K562 (cell line): ENCODE data around the gene SDF4. TPM values are rescaled to one million over a fixed set of nuclear protein-coding genes. Genes with fewer than 3 reads are reported as not detected.

Experiments
- ATAC-seq: fragments of 200-7000 bp; cut with Tn5 transposase; 3 replicates; pipeline ENCODE4 v1.9.1; 2020; ENCODE audit warnings: moderate library complexity
- BruUV-seq: library from RNA; stranded (reverse); fragments of 400-500 nt; replicated peaks from 2 replicates; lab custom pipeline; 2021; lab: Mats Ljungman, UMichigan
- CTCF ChIA-PET: fragments of 300-600 bp; formaldehyde crosslinking; extraction: SDS; loops from one replicate; lab custom pipeline; 2021; ENCODE audit warnings: low intra/inter-chr PET ratio; lab: Yijun Ruan, JAX
- POLR2A ChIA-PET: fragments of 300-600, 350-650 bp; sonication (Branson Sonifier 250); formaldehyde crosslinking; extraction: SDS; loops from one replicate; lab custom pipeline; 2021; ENCODE audit warnings: antibody characterized with exemption, inconsistent platforms; lab: Yijun Ruan, JAX
- DNase-seq, 4 experiments: peaks; one replicate each; pipeline versions ENCODE4 v3.0.0 to v3.0.0-alpha.2; 2011 to 2018; ENCODE audit warnings: low spot score in 3 of 4, mixed read lengths in 3 of 4; ENCODE audit errors: extremely low read depth in 1 of 4
- FAIRE-seq: peaks from 2 replicates; lab custom pipeline; 2011; peaks lifted over from hg19 to GRCh38; lab: Jason Lieb, UNC
- H2AFZ ChIP-seq: 2 replicates; pipeline ENCODE4 v1.6.0; 2011; ENCODE audit warnings: low read depth, low read length, control low read depth, inconsistent platforms
- H3K27ac ChIP-seq: fragments of 200-600 bp; 3 replicates; pipeline ENCODE4 v1.8.0; 2011; ENCODE audit warnings: low read depth, mild to moderate bottlenecking, control low read depth, inconsistent platforms, low read length, moderate library complexity, mixed read lengths; ENCODE audit errors: extremely low read depth
- H3K27me3 ChIP-seq, 2 experiments: fragments of 300-600 bp in 1 of 2; 2 replicates in 1 of 2; 3 replicates in 1 of 2; pipeline versions ENCODE4 v1.6.0 to v1.8.0; 2011; ENCODE audit warnings: inconsistent platforms in 2 of 2, low read length in 2 of 2, mild to moderate bottlenecking in 1 of 2, mixed read lengths in 1 of 2, moderate library complexity in 1 of 2; ENCODE audit not compliant: control insufficient read depth in 2 of 2, insufficient read depth in 2 of 2
- H3K36me3 ChIP-seq: fragments of 300-600 bp; 3 replicates; pipeline ENCODE4 v1.8.0; 2011; ENCODE audit warnings: mild to moderate bottlenecking, low read length, inconsistent platforms; ENCODE audit not compliant: control insufficient read depth, insufficient read depth
- H3K4me1 ChIP-seq, 2 experiments: fragments of 200-600 bp in 1 of 2; replicated peaks in 1 of 2; 2 replicates in 1 of 2; 3 replicates in 1 of 2; pipeline versions ENCODE4 v1.5.1 to v1.8.0; 2011; ENCODE audit warnings: inconsistent platforms in 2 of 2, low read length in 2 of 2, mild to moderate bottlenecking in 1 of 2, mixed read lengths in 1 of 2, moderate library complexity in 1 of 2; ENCODE audit not compliant: control insufficient read depth in 2 of 2, insufficient read depth in 2 of 2
- H3K4me2 ChIP-seq: 2 replicates; pipeline ENCODE4 v1.6.1; 2011; ENCODE audit warnings: low read length, control low read depth, inconsistent platforms, mixed read lengths; ENCODE audit not compliant: insufficient read depth
- H3K4me3 ChIP-seq: fragments of 200-600 bp; sonication (generic), shearing (Covaris generic); 2 replicates; pipeline ENCODE4 v1.5.1; 2016; ENCODE audit warnings: control low read depth, inconsistent platforms
- H3K79me2 ChIP-seq: fragments of 200-600 bp; 3 replicates; pipeline ENCODE4 v1.8.0; 2011; ENCODE audit warnings: low read length, inconsistent platforms; ENCODE audit not compliant: control insufficient read depth, insufficient read depth
- H3K9ac ChIP-seq, 2 experiments: 2 replicates each; pipeline versions ENCODE4 v1.6.0 to v1.6.1; 2011; ENCODE audit warnings: low read depth in 2 of 2, low read length in 2 of 2, control low read depth in 1 of 2, inconsistent platforms in 1 of 2, mild to moderate bottlenecking in 1 of 2, mixed read lengths in 1 of 2; ENCODE audit not compliant: insufficient read depth in 1 of 2
- H3K9me1 ChIP-seq: one replicate; pipeline ENCODE4 v1.6.0; 2011; ENCODE audit warnings: inconsistent platforms, mild to moderate bottlenecking, low read length, moderate library complexity; ENCODE audit not compliant: control insufficient read depth, insufficient read depth
- H3K9me3 ChIP-seq: replicated peaks from 2 replicates; pipeline ENCODE4 v1.5.1; 2011; ENCODE audit warnings: low read depth, low read length, inconsistent platforms; ENCODE audit not compliant: control insufficient read depth, insufficient read depth
- H4K20me1 ChIP-seq: replicated peaks from 2 replicates; pipeline ENCODE4 v1.6.1; 2011; ENCODE audit warnings: low read length, inconsistent platforms, mixed read lengths; ENCODE audit not compliant: control insufficient read depth, insufficient read depth
- FIP1L1 ChIP-seq: fragments of 200-400 bp; formaldehyde crosslinking; IDR thresholded peaks from 2 replicates; pipeline ENCODE4 v1.6.1; 2018; ENCODE audit warnings: mild to moderate bottlenecking, low read depth, low read length; ENCODE audit not compliant: poor library complexity, severe bottlenecking
- PCBP1 ChIP-seq: fragments of 200-400 bp; formaldehyde crosslinking; IDR thresholded peaks from 2 replicates; pipeline ENCODE4 v1.6.1; 2018; ENCODE audit warnings: mild to moderate bottlenecking, low read depth, low read length; ENCODE audit not compliant: poor library complexity, severe bottlenecking
- WGBS: fragments of 100-300 bp; shearing (Covaris generic); methylation state at CpG from one replicate; pipeline ENCODE4 v1.1.6; 2016; ENCODE audit warnings: low coverage, mixed read lengths; ENCODE audit not compliant: insufficient coverage; ENCODE audit errors: missing lambda C conversion rate; 5-methylcytosine and 5-hydroxymethylcytosine counted together
- in situ Hi-C: fragments of 300-500 bp; cut with MboI; formaldehyde crosslinking; loops from 4 replicates; pipeline ENCODE4 v1.15.0; 2018; ENCODE audit warnings: inconsistent platforms, mixed read lengths
- intact Hi-C: fragments of 100-400 bp; cut with micrococcal nuclease; formaldehyde crosslinking; loops from 2 replicates; pipeline ENCODE4 v1.14.2; 2022
- polyA plus RNA-seq, 8 experiments: library from polyadenylated mRNA; depleted of rRNA in 4 of 8; stranded (reverse) in 5 of 8; unstranded in 3 of 8; fragments of >200 nt; fragmentation: Nextera tagmentation in 2 of 8; fragmentation: Illumina TruSeq in 1 of 8; extraction: Ambion mirVana in 2 of 8; extraction: Trizol in 1 of 8; gene quantifications; 2 replicates each; pipeline versions ENCODE4 v1.2.1 to v1.2.3, GENCODE V29; 2011 to 2014; ENCODE audit warnings: inconsistent platforms in 1 of 8, missing spikeins in 1 of 8
- total RNA-seq, 7 experiments: library from RNA; depleted of rRNA in 6 of 7; stranded (reverse); fragments of >200 nt in 6 of 7; fragmentation: Illumina TruSeq in 2 of 7; extraction: Trizol in 2 of 7; gene quantifications; 2 replicates each; pipeline versions ENCODE4 v1.2.1 to v1.2.3, GENCODE V29; 2011 to 2021; ENCODE audit warnings: low replicate concordance in 1 of 7
- TF ChIP-seq, protein P1 (sequence below): fragments of 250-450 bp; sonication (Bioruptor Pico); IDR thresholded peaks from 2 replicates; pipeline ENCODE4 v1.5.0; 2021

The SDF4 gene
- total and polyA plus RNA-seq, 9 of the 15 experiments (the other 6 are each of a cell fraction or from before 2014, with no cell fraction given): 0.35 to 160 (median 65.2) TPM

- no peak overlapping the region for H3K9ac ChIP-seq
- no peak overlapping the region for H3K4me2 ChIP-seq
- BruUV-seq: no TSS peak
- TF ChIP-seq PCBP1 (peak; percentile 23), FIP1L1 (peak; percentile 29)
- TF ChIP-seq, protein P1, sequence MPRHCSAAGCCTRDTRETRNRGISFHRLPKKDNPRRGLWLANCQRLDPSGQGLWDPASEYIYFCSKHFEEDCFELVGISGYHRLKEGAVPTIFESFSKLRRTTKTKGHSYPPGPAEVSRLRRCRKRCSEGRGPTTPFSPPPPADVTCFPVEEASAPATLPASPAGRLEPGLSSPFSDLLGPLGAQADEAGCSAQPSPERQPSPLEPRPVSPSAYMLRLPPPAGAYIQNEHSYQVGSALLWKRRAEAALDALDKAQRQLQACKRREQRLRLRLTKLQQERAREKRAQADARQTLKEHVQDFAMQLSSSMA (CRISPR knock-in tag): no peak
- in situ Hi-C loops: no loop called here
- ChIA-PET CTCF (no interaction called here), POLR2A (interaction anchor here (1.0 kb wide), 3 partner anchors 9 to 28 kb away, joined by 3 to 4 read pairs (median 4); no protein-coding TSS in a partner anchor)
- H3K9me3 ChIP-seq: 0 out of 2 replicates have a peak, but pooled peaks cover 1% of the 10 kb centered on the region
- FAIRE-seq (no peak), DNase-seq (peak in 1 of 4 experiments; percentile 5), ATAC-seq (no peak)
- no peaks in the 10 kb centered on the region for H3K9me1 ChIP-seq
- H3K36me3 ChIP-seq: no peaks in the 10 kb centered on the region
- H3K27me3 ChIP-seq: peaks cover 34 to 62% of the 10 kb centered on the region in 2 experiments
- H3K4me1 ChIP-seq: peaks cover 0 to 74% of the 10 kb centered on the region in 2 experiments; a peak in 2 of 5 replicates
- H4K20me1 ChIP-seq: no peaks in the 10 kb centered on the region; the same call in 1 of the 2 replicates
- 24% methylated on average over 32 of the region's 32 CpGs for WGBS
- H3K4me3 ChIP-seq: no peak overlapping the region
- H3K27ac ChIP-seq: no peak overlapping the region
- intact Hi-C loops: no loop called here
- no peaks in the 10 kb centered on the region for H3K79me2 ChIP-seq
- no peak overlapping the region for H2AFZ ChIP-seq
Measured at GRCh38 chr1:1178794-1179331, 52.9 kb downstream of the SDF4 start.
